GM19351 (cell line): ENCODE data around the gene SCUBE3.

Experiments
- ATAC-seq: cut with Tn5 transposase; IDR thresholded peaks from one replicate; pipeline ENCODE4 v1.9.1; 2021; ENCODE audit warnings: mild to moderate bottlenecking, moderate library complexity; ENCODE audit not compliant: unreplicated experiment

The SCUBE3 gene

GRCh38 chr6:35297601-35298481, 84.1 kb downstream of the SCUBE3 start, which contains the start of gene DEF6:
DEF6 (plus strand) TSS chr6:35297818; CDS start chr6:35297857, 39 bp downstream.
- ATAC-seq: peak; percentile 87

DNA sequence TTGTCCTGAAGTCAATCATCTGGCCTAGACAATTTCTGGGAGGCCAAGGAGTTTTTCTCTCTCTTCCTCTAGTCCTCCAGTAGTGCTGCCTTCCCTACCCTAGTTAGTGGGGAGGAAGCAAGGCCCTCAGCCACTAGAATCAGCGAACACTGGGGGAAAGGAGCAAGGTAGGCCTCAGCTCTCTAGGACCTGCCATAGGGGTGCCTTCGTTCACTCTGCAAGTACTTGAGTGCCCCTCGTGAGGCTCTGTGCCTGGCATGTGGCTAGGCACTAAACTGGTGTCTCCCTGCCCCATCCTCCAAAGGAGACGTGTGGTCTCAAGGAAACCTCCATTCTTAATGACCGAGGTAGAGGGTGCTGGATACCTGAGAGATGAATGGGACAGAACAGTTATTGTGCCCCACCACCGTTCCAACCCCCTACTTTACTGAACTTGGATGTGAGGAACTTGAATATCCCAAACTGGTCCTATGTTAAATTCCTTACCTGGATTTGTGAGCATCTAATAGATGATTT, 84.9 kb downstream of the SCUBE3 start:
- no peak for ATAC-seq

GRCh38 chr6:35299674-35300073, 85.9 kb downstream of the SCUBE3 start:
- ATAC-seq: no peak

DNA sequence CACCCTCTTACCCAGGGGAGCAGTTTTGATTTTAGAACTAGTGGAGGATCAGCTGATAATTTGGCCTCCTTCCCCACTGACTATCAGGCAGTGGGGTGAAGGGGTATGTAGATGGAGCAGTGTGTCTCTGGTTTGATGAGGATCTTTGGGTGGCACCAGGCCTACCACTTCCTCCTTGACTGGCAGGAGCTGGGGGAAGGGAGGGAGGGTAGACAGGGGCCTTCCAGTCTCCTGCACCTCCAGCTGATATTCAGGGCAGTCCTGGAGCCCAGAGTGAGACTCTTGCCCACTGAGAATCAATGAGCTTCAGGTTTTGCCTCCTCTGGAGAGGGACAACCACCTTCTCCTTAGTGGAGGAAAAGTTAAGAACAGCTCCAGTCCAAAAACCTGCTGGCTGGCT, 87.1 kb downstream of the SCUBE3 start:
- no peak for ATAC-seq
